SK-N-MC (cell line): ENCODE results near the gene CCK.

Source experiments
- DNase-seq: peaks from one replicate; pipeline ENCODE4 v3.0.0-alpha.2; 2011; ENCODE audit warnings: low read depth, low spot score
- H3K27ac ChIP-seq: fragments of 200-600 bp; sonication (generic); 2 replicates; pipeline ENCODE4 v1.5.1; 2016; ENCODE audit warnings: mixed run types
- H3K36me3 ChIP-seq: fragments of 200-600 bp; sonication (generic); 2 replicates; pipeline ENCODE4 v1.6.1; 2017; ENCODE audit warnings: antibody characterized with exemption, low read length, mixed read lengths; ENCODE audit not compliant: insufficient read depth
- H3K4me3 ChIP-seq: fragments of 200-600 bp; sonication (generic); 2 replicates; pipeline ENCODE4 v1.5.1; 2016
- H3K9ac ChIP-seq: fragments of 200-600 bp; sonication (generic); 2 replicates; pipeline ENCODE4 v1.8.0; 2017; ENCODE audit warnings: mixed run types, mixed read lengths; ENCODE audit not compliant: insufficient read length
- H3K9me3 ChIP-seq: fragments of 200-600 bp; sonication (generic); 2 replicates; pipeline ENCODE4 v1.6.1; 2017; ENCODE audit warnings: low read depth, mild to moderate bottlenecking, antibody characterized with exemption, low read length, moderate library complexity, mixed read lengths
- EZH2 ChIP-seq: fragments of 200-600 bp; sonication (generic); IDR thresholded peaks from one replicate; pipeline ENCODE4 v1.6.1; 2017; ENCODE audit warnings: antibody characterized with exemption
- FOXP2 ChIP-seq: optimal IDR thresholded peaks from 2 replicates; pipeline ENCODE3; 2011; ENCODE audit warnings: mild to moderate bottlenecking, moderate library complexity; ENCODE audit not compliant: insufficient read depth; ENCODE audit errors: extremely low read length, control extremely low read depth
- POLR2AphosphoS5 ChIP-seq: IDR thresholded peaks from 2 replicates; pipeline ENCODE4 v1.6.1; 2012; ENCODE audit warnings: mild to moderate bottlenecking, low read depth, low read length, borderline replicate concordance

Gene CCK

GRCh38 chr3:42247576-42248027 is 18.4 kb downstream of the CCK start:
- Histone ChIP-seq H3K9me3 (no peaks in the 10 kb centered on the region), H3K36me3 (no peaks in the 10 kb centered on the region), H3K4me3 (peak overlapping the region; percentile 45), H3K27ac (no peak overlapping the region), H3K9ac (no peak overlapping the region)
- DNase-seq: peak; percentile 35
- no peak for TF ChIP-seq POLR2AphosphoS5
- TF ChIP-seq FOXP2: no peak
- TF ChIP-seq EZH2: no peak

GRCh38 chr3:42246091-42246490 is 19.9 kb downstream of the CCK start:
- DNase-seq: no peak
- no peaks in the 10 kb centered on the region for H3K36me3 ChIP-seq
- no peak overlapping the region for H3K4me3 ChIP-seq
- no peak overlapping the region for H3K9ac ChIP-seq
- no peak for TF ChIP-seq EZH2
- TF ChIP-seq POLR2AphosphoS5: no peak
- TF ChIP-seq FOXP2: no peak
- H3K27ac ChIP-seq: no peak overlapping the region
- no peaks in the 10 kb centered on the region for H3K9me3 ChIP-seq

- no peak overlapping the region for H3K9ac ChIP-seq
- no peak for TF ChIP-seq EZH2
- no peak for TF ChIP-seq POLR2AphosphoS5
- TF ChIP-seq FOXP2: no peak
- no peaks in the 10 kb centered on the region for H3K36me3 ChIP-seq
- H3K4me3 ChIP-seq: no peak overlapping the region
- H3K9me3 ChIP-seq: no peaks in the 10 kb centered on the region
- DNase-seq: no peak
- H3K27ac ChIP-seq: no peak overlapping the region
Measured at GRCh38 chr3:42236611-42237010, 29.4 kb downstream of the CCK start.

- no peaks in the 10 kb centered on the region for H3K36me3 ChIP-seq
- no peak overlapping the region for H3K27ac ChIP-seq
- no peak overlapping the region for H3K9ac ChIP-seq
- no peak overlapping the region for H3K4me3 ChIP-seq
- no peaks in the 10 kb centered on the region for H3K9me3 ChIP-seq
- no peak for DNase-seq
- TF ChIP-seq FOXP2: no peak
Measured at GRCh38 chr3:42235532-42235931, 30.5 kb downstream of the CCK start.

GRCh38 chr3:42230860-42231259 is 35.1 kb downstream of the CCK start:
- H3K9me3 ChIP-seq: no peaks in the 10 kb centered on the region
- no peak overlapping the region for H3K9ac ChIP-seq
- no peak for TF ChIP-seq POLR2AphosphoS5
- TF ChIP-seq FOXP2: no peak
- no peak for TF ChIP-seq EZH2
- H3K27ac ChIP-seq: no peak overlapping the region
- DNase-seq: no peak
- H3K4me3 ChIP-seq: no peak overlapping the region
- no peaks in the 10 kb centered on the region for H3K36me3 ChIP-seq

GRCh38 chr3:42229942-42230688 is 35.9 kb downstream of the CCK start:
- TF ChIP-seq EZH2: no peak
- no peak for TF ChIP-seq FOXP2
- TF ChIP-seq POLR2AphosphoS5: no peak
- Histone ChIP-seq H3K36me3 (no peaks in the 10 kb centered on the region), H3K9me3 (no peaks in the 10 kb centered on the region), H3K27ac (no peak overlapping the region), H3K4me3 (no peak overlapping the region), H3K9ac (no peak overlapping the region)
- DNase-seq: peak; percentile 12

GRCh38 chr3:42229266-42229941 is 36.6 kb downstream of the CCK start:
- H3K27ac ChIP-seq: no peak overlapping the region
- DNase-seq: no peak
- TF ChIP-seq FOXP2 (no peak), POLR2AphosphoS5 (no peak), EZH2 (no peak)
- no peak overlapping the region for H3K4me3 ChIP-seq
- no peak overlapping the region for H3K9ac ChIP-seq
- no peaks in the 10 kb centered on the region for H3K9me3 ChIP-seq
- no peaks in the 10 kb centered on the region for H3K36me3 ChIP-seq

GRCh38 chr3:42228796-42229195 is 37.2 kb downstream of the CCK start:
- H3K27ac ChIP-seq: no peak overlapping the region
- no peaks in the 10 kb centered on the region for H3K9me3 ChIP-seq
- TF ChIP-seq POLR2AphosphoS5: no peak
- no peak for TF ChIP-seq EZH2
- no peak for TF ChIP-seq FOXP2
- no peaks in the 10 kb centered on the region for H3K36me3 ChIP-seq
- H3K9ac ChIP-seq: no peak overlapping the region
- H3K4me3 ChIP-seq: no peak overlapping the region
- no peak for DNase-seq
